H1 (cell line): ENCODE data around the gene SCN3A. TPM values are rescaled to one million over a fixed set of nuclear protein-coding genes. Genes with fewer than 3 reads are reported as not detected.

Experiments
- CTCF ChIA-PET: fragments of 300-600 bp; sonication (Branson Sonifier 250); formaldehyde crosslinking; loops from one replicate; lab custom pipeline; 2021; ENCODE audit not compliant: partially characterized antibody; lab: Charles Lee
- POLR2A ChIA-PET: fragments of 300-600 bp; sonication (Branson Sonifier 250); formaldehyde crosslinking; loops from one replicate; lab custom pipeline; 2021; ENCODE audit warnings: inconsistent platforms; ENCODE audit not compliant: partially characterized antibody; lab: Charles Lee
- DNase-seq, 2 experiments: peaks; one replicate each; pipeline versions ENCODE4 v3.0.0 to v3.0.0-alpha.2; 2010 to 2022; ENCODE audit warnings: low spot score in 2 of 2, low read depth in 1 of 2, mixed read lengths in 1 of 2
- FAIRE-seq: peaks from 2 replicates; lab custom pipeline; 2011; peaks lifted over from hg19 to GRCh38; lab: Jason Lieb, UNC
- H2AFZ ChIP-seq: 2 replicates; pipeline ENCODE4 v1.8.1; 2012; ENCODE audit warnings: low read length, inconsistent platforms
- H2AK5ac ChIP-seq: 2 replicates; pipeline ENCODE4 v1.6.1; 2013; ENCODE audit warnings: low read depth, low read length
- H2BK120ac ChIP-seq: replicated peaks from 2 replicates; pipeline ENCODE3; 2013; ENCODE audit warnings: low read depth, low read length, inconsistent platforms
- H2BK12ac ChIP-seq: 2 replicates; pipeline ENCODE4 v1.6.1; 2013; ENCODE audit warnings: low read depth, low read length
- H2BK15ac ChIP-seq: 2 replicates; pipeline ENCODE4 v1.6.1; 2013; ENCODE audit warnings: low read length
- H2BK20ac ChIP-seq: 2 replicates; pipeline ENCODE4 v1.6.1; 2013; ENCODE audit warnings: low read length
- H2BK5ac ChIP-seq: 2 replicates; pipeline ENCODE4 v1.6.1; 2013; ENCODE audit warnings: low read depth, low read length
- H3K14ac ChIP-seq: 2 replicates; pipeline ENCODE4 v1.6.1; 2013; ENCODE audit warnings: inconsistent platforms; ENCODE audit not compliant: insufficient read length
- H3K18ac ChIP-seq: 2 replicates; pipeline ENCODE4 v1.6.1; 2013; ENCODE audit warnings: low read length; ENCODE audit errors: extremely low read depth
- H3K23ac ChIP-seq: 2 replicates; pipeline ENCODE4 v1.6.1; 2013; ENCODE audit warnings: inconsistent platforms; ENCODE audit not compliant: insufficient read length
- H3K23me2 ChIP-seq: 2 replicates; pipeline ENCODE4 v1.6.1; 2013; ENCODE audit warnings: low read depth, low read length
- H3K27ac ChIP-seq: 2 replicates; pipeline ENCODE4 v1.6.1; 2011; ENCODE audit warnings: low read depth, low read length, inconsistent platforms
- H3K27me3 ChIP-seq, 4 experiments: replicated peaks in 1 of 4; 1 replicate in 1 of 4; 2 replicates in 3 of 4; pipeline versions ENCODE4 v1.6.1 to v1.8.1; 2011 to 2013; ENCODE audit warnings: low read length in 3 of 4, mild to moderate bottlenecking in 3 of 4, inconsistent platforms in 2 of 4, mixed read lengths in 2 of 4, moderate library complexity in 1 of 4; ENCODE audit not compliant: control insufficient read depth in 3 of 4, insufficient read depth in 3 of 4; ENCODE audit errors: extremely low read depth in 1 of 4
- H3K36me3 ChIP-seq, 4 experiments: 2 replicates each; pipeline versions ENCODE4 v1.6.1 to v1.8.1; 2011 to 2013; ENCODE audit warnings: mild to moderate bottlenecking in 4 of 4, low read length in 3 of 4, moderate library complexity in 2 of 4, control low read depth in 1 of 4, inconsistent platforms in 1 of 4; ENCODE audit not compliant: insufficient read depth in 4 of 4, control insufficient read depth in 2 of 4
- H3K4ac ChIP-seq: replicated peaks from 2 replicates; pipeline ENCODE3; 2013; ENCODE audit warnings: low read length, low read depth, mixed read lengths, inconsistent platforms; ENCODE audit not compliant: insufficient read length
- H3K4me1 ChIP-seq, 4 experiments: replicated peaks in 1 of 4; 1 replicate in 1 of 4; 2 replicates in 3 of 4; pipeline versions ENCODE4 v1.6.1 to v1.8.1; 2011 to 2013; ENCODE audit warnings: low read length in 3 of 4, inconsistent platforms in 2 of 4, mixed read lengths in 1 of 4; ENCODE audit not compliant: insufficient read depth in 4 of 4, control insufficient read depth in 3 of 4
- H3K4me2 ChIP-seq, 2 experiments: 2 replicates each; pipeline versions ENCODE4 v1.6.1 to v1.8.1; 2011 to 2013; ENCODE audit warnings: low read depth in 2 of 2, low read length in 2 of 2, control low read depth in 1 of 2, inconsistent platforms in 1 of 2, mild to moderate bottlenecking in 1 of 2; ENCODE audit not compliant: insufficient read depth in 1 of 2
- H3K4me3 ChIP-seq, 4 experiments: fragments of 200-600, 300-600 bp in 1 of 4; sonication (generic), shearing (Covaris generic), sonication (Bioruptor Twin) in 1 of 4; 2 replicates each; pipeline versions ENCODE4 v1.5.1 to v1.8.1; 2011 to 2016; ENCODE audit warnings: low read length in 4 of 4, low read depth in 3 of 4, control low read depth in 2 of 4, inconsistent platforms in 2 of 4, mild to moderate bottlenecking in 2 of 4, mixed read lengths in 1 of 4, moderate library complexity in 1 of 4; ENCODE audit not compliant: insufficient read depth in 2 of 4; ENCODE audit errors: extremely low read depth in 1 of 4
- H3K56ac ChIP-seq: replicated peaks from 2 replicates; pipeline ENCODE3; 2013; ENCODE audit warnings: low read depth, mild to moderate bottlenecking, mixed read lengths, low read length, inconsistent platforms; ENCODE audit not compliant: insufficient read length
- H3K79me1 ChIP-seq: 2 replicates; pipeline ENCODE4 v1.6.1; 2013; ENCODE audit warnings: low read depth, low read length, control low read depth
- H3K79me2 ChIP-seq, 2 experiments: 2 replicates each; pipeline versions ENCODE4 v1.6.1 to v1.8.1; 2012 to 2013; ENCODE audit warnings: low read length in 2 of 2, mild to moderate bottlenecking in 2 of 2, inconsistent platforms in 1 of 2; ENCODE audit not compliant: insufficient read depth in 2 of 2, control insufficient read depth in 1 of 2
- H3K9ac ChIP-seq, 4 experiments: replicated peaks in 1 of 4; 1 replicate in 1 of 4; 2 replicates in 3 of 4; pipeline versions ENCODE4 v1.6.1 to v1.8.1; 2011 to 2013; ENCODE audit warnings: low read depth in 3 of 4, low read length in 3 of 4, control low read depth in 2 of 4, mild to moderate bottlenecking in 2 of 4, moderate library complexity in 2 of 4, inconsistent platforms in 1 of 4; ENCODE audit errors: extremely low read depth in 1 of 4
- H3K9me3 ChIP-seq, 2 experiments: 2 replicates each; pipeline versions ENCODE4 v1.6.1 to v1.8.1; 2012 to 2013; ENCODE audit warnings: mild to moderate bottlenecking in 2 of 2, moderate library complexity in 2 of 2, control low read depth in 1 of 2, inconsistent platforms in 1 of 2, low read depth in 1 of 2, low read length in 1 of 2, mixed read lengths in 1 of 2; ENCODE audit not compliant: insufficient read depth in 2 of 2
- H4K20me1 ChIP-seq, 2 experiments: replicated peaks in 1 of 2; 2 replicates each; pipeline versions ENCODE3 to v1.8.1; 2011 to 2013; ENCODE audit warnings: inconsistent platforms in 2 of 2, low read length in 2 of 2, mild to moderate bottlenecking in 1 of 2; ENCODE audit not compliant: insufficient read depth in 2 of 2, control insufficient read depth in 1 of 2
- H4K5ac ChIP-seq: 2 replicates; pipeline ENCODE4 v1.6.1; 2013; ENCODE audit warnings: low read length, low read depth, mixed read lengths, inconsistent platforms; ENCODE audit not compliant: insufficient read length
- H4K8ac ChIP-seq: 2 replicates; pipeline ENCODE4 v1.8.0; 2013; ENCODE audit warnings: mild to moderate bottlenecking, moderate library complexity, low read length, inconsistent platforms; ENCODE audit not compliant: insufficient read depth; ENCODE audit errors: extremely low read depth
- H4K91ac ChIP-seq: replicated peaks from 2 replicates; pipeline ENCODE3; 2013; ENCODE audit warnings: low read length, mixed read lengths, inconsistent platforms; ENCODE audit not compliant: insufficient read length
- ASH2L ChIP-seq: fragments of 200-600, 300-600 bp; sonication (generic); IDR thresholded peaks from one replicate; pipeline ENCODE4 v1.7.1; 2017; ENCODE audit warnings: low read length
- BCL11A ChIP-seq, 2 experiments: IDR thresholded peaks; one replicate each; pipeline ENCODE4 v1.6.1; 2011; ENCODE audit warnings: low read depth in 2 of 2, low read length in 2 of 2, mild to moderate bottlenecking in 2 of 2
- CEBPB ChIP-seq: IDR thresholded peaks from 2 replicates; pipeline ENCODE4 v1.6.1; 2012; ENCODE audit warnings: low read depth, low read length
- EP300 ChIP-seq, 2 experiments: IDR thresholded peaks; 1 replicate in 1 of 2; 2 replicates in 1 of 2; pipeline ENCODE4 v1.6.1; 2011 to 2012; ENCODE audit warnings: low read depth in 2 of 2, low read length in 2 of 2, mild to moderate bottlenecking in 2 of 2, borderline replicate concordance in 1 of 2, inconsistent platforms in 1 of 2, moderate library complexity in 1 of 2
- GTF2F1 ChIP-seq: IDR thresholded peaks from 2 replicates; pipeline ENCODE4 v1.6.1; 2012; ENCODE audit warnings: low read depth, low read length, improper control_type of control experiment, borderline replicate concordance
- JUND ChIP-seq: IDR thresholded peaks from 2 replicates; pipeline ENCODE4 v1.6.1; 2011; ENCODE audit warnings: mild to moderate bottlenecking, improper control_type of control experiment, low read length
- KDM1A ChIP-seq: fragments of 200-600, 300-600 bp; sonication (generic); IDR thresholded peaks from 2 replicates; pipeline ENCODE4 v1.7.1; 2016; ENCODE audit warnings: mild to moderate bottlenecking, low read length, borderline replicate concordance
- KDM5A ChIP-seq: fragments of 200-600 bp; IDR thresholded peaks from 2 replicates; pipeline ENCODE4 v1.7.1; 2012; ENCODE audit warnings: mild to moderate bottlenecking, low read length, inconsistent platforms, mixed read lengths
- NRF1 ChIP-seq: IDR thresholded peaks from 2 replicates; pipeline ENCODE4 v1.6.1; 2011; ENCODE audit warnings: mild to moderate bottlenecking, low read depth, low read length, improper control_type of control experiment
- RXRA ChIP-seq: IDR thresholded peaks from 2 replicates; pipeline ENCODE4 v1.6.1; 2011; ENCODE audit warnings: low read depth, mild to moderate bottlenecking, low read length, moderate library complexity; ENCODE audit not compliant: insufficient read depth
- SP2 ChIP-seq: IDR thresholded peaks from 2 replicates; pipeline ENCODE4 v1.6.1; 2012; ENCODE audit warnings: mild to moderate bottlenecking, low read length, inconsistent platforms
- SRF ChIP-seq: IDR thresholded peaks from 2 replicates; pipeline ENCODE4 v1.6.1; 2011; ENCODE audit warnings: mild to moderate bottlenecking, low read depth, low read length, moderate library complexity
- TAF7 ChIP-seq: optimal IDR thresholded peaks from 2 replicates; pipeline ENCODE3; 2011; ENCODE audit warnings: low read depth, mild to moderate bottlenecking, inconsistent platforms, low read length, moderate library complexity, borderline replicate concordance
- TCF12 ChIP-seq: IDR thresholded peaks from 2 replicates; pipeline ENCODE4 v1.6.1; 2011; ENCODE audit warnings: low read depth, mild to moderate bottlenecking, low read length
- WGBS, 2 experiments: shearing (Covaris generic) in 1 of 2; methylation state at CpG; one replicate each; pipeline versions ENCODE4 v1.1.6 to v1.1.7; 2013 to 2015; ENCODE audit warnings: low lambda C conversion rate in 2 of 2, mixed read lengths in 2 of 2, inconsistent platforms in 1 of 2, low coverage in 1 of 2, missing lambda C conversion rate in 1 of 2; ENCODE audit not compliant: insufficient replicate concordance in 2 of 2, insufficient coverage in 1 of 2, insufficient read length in 1 of 2; ENCODE audit errors: extremely low coverage in 1 of 2, missing lambda C conversion rate in 1 of 2; 5-methylcytosine and 5-hydroxymethylcytosine counted together
- polyA plus RNA-seq, 7 experiments: library from polyadenylated mRNA; depleted of rRNA in 3 of 7; stranded (reverse) in 5 of 7; unstranded in 2 of 7; fragments of >200 nt in 5 of 7; fragments of 200-250 nt in 2 of 7; gene quantifications; 1 replicate in 5 of 7; 2 replicates in 1 of 7; 4 replicates in 1 of 7; pipeline versions ENCODE4 v1.2.1 to v1.2.3, GENCODE V29; 2011 to 2013; ENCODE audit warnings: missing spikeins in 2 of 7, mixed read lengths in 2 of 7
- total RNA-seq: library from RNA; stranded (reverse); fragmentation: NEBNext Ultra II Directional; extraction: Animal tissue kit (Norgen Biotek cat#: 25700); gene quantifications from 2 replicates; pipeline ENCODE4 v1.2.1, GENCODE V29; 2021
- TF ChIP-seq, protein P1 (sequence below): IDR thresholded peaks from 2 replicates; pipeline ENCODE4 v1.6.1; 2012; ENCODE audit warnings: inconsistent platforms

SCN3A gene
- total and polyA plus RNA-seq, 2 of the 8 experiments (the other 6 are each of a cell fraction or from before 2014, with no cell fraction given) = 0.02 TPM; not detected in 1

DNA sequence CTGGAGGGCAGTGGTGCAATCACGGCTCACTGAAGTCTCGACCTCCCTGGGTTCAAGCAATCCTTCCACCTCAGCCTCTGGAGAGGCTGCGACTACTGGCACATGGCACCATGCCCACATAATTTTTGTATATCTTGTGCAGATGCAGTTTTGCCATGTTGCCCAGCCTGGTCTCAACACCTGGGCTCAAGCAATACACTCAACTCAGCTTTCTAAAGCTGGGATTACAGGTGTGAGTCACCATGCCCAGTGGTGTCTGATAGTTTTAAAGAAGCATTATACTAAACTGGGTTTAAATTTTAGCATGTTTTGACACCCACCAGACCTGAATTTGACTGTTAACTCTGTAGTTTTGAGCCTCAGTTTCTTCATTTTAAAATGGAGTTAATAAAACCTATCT lies 139.1 kb downstream of the SCN3A start:
- H2BK12ac ChIP-seq = no peak overlapping the region
- H3K56ac ChIP-seq = no peak overlapping the region
- no peaks in the 10 kb centered on the region; the same call in 1 of the 2 replicates for H3K23me2 ChIP-seq
- H3K4ac ChIP-seq = no peak overlapping the region
- no peaks in the 10 kb centered on the region for H3K79me2 ChIP-seq
- peak overlapping the region; percentile 7; the same call in 1 of the 2 replicates for H3K18ac ChIP-seq
- H3K27me3 ChIP-seq = no peaks in the 10 kb centered on the region
- H3K9ac ChIP-seq = no peak overlapping the region
- H4K5ac ChIP-seq = no peak overlapping the region
- H3K9me3 ChIP-seq = no peaks in the 10 kb centered on the region
- no peak overlapping the region for H2BK20ac ChIP-seq
- DNase-seq = no peak
- FAIRE-seq = no peak
- ChIA-PET POLR2A (no interaction called here), CTCF (interaction anchor here (0.9 to 2.1 kb wide), 3 partner anchors 48 to 86 kb away, joined by 3 to 6 read pairs (median 3); no protein-coding TSS in a partner anchor)
- no peak overlapping the region for H4K8ac ChIP-seq
- H2AK5ac ChIP-seq = no peak overlapping the region
- 0 out of 2 replicates have a peak overlapping the region, but pooled peaks have one; percentile 47 for H2BK15ac ChIP-seq
- 97% methylated on average over 3 of the region's 3 CpGs; no CpG with 5 or more reads in 1 of the 2 experiments for WGBS, 2 experiments
- H3K27ac ChIP-seq = no peak overlapping the region
- H3K4me2 ChIP-seq = no peak overlapping the region
- H2BK5ac ChIP-seq = no peak overlapping the region
- no peaks in the 10 kb centered on the region for H4K20me1 ChIP-seq
- H4K91ac ChIP-seq = no peak overlapping the region
- H2BK120ac ChIP-seq = no peak overlapping the region
- H2AFZ ChIP-seq = no peak overlapping the region
- H3K79me1 ChIP-seq = no peaks in the 10 kb centered on the region
- H3K14ac ChIP-seq = no peak overlapping the region
- H3K36me3 ChIP-seq = no peaks in the 10 kb centered on the region
- peaks cover 0 to 10% (median 5%) of the 10 kb centered on the region in 4 experiments; a peak in 4 of 7 replicates for H3K4me1 ChIP-seq
- no peak overlapping the region for H3K23ac ChIP-seq
- H3K4me3 ChIP-seq = no peak overlapping the region
- TF ChIP-seq SP2 (no peak), BCL11A (IDR thresholded peaks at IDR 0.05; ENCODE audit: low read depth in 2 of 2, low read length in 2 of 2) (no peak), RXRA (no peak), CEBPB (no peak), SRF (no peak), KDM5A (no peak), JUND (no peak), EP300 (IDR thresholded peaks at IDR 0.05; ENCODE audit: borderline replicate concordance in 1 of 2, low read depth in 2 of 2, low read length in 2 of 2) (no peak), KDM1A (no peak), NRF1 (no peak), GTF2F1 (no peak), TAF7 (no peak), TCF12 (no peak), ASH2L (no peak)
- TF ChIP-seq, protein P1, sequence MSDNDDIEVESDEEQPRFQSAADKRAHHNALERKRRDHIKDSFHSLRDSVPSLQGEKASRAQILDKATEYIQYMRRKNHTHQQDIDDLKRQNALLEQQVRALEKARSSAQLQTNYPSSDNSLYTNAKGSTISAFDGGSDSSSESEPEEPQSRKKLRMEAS = no peak
